C4-2B (cell line): ENCODE results near the gene USP32.

Source experiments
- CTCF ChIP-seq: fragments of 450-650 bp; conservative IDR thresholded peaks from 2 replicates; pipeline ENCODE4 v1.5.1; 2017; ENCODE audit warnings: mild to moderate bottlenecking
- ZFX ChIP-seq: fragments of 450-650 bp; IDR thresholded peaks from 2 replicates; pipeline ENCODE4 v1.6.1; 2017

GRCh38 chr17:60229188-60229802 lies 162.6 kb downstream of the USP32 start:
- peak; percentile 33 for TF ChIP-seq CTCF
- TF ChIP-seq ZFX: no peak
